AG09309 (cell line): ENCODE measurements around the gene NOL8.

Experiments
- DNase-seq: peaks from one replicate; pipeline ENCODE4 v3.0.0-alpha.2; 2010; ENCODE audit warnings: low read depth
- H3K4me3 ChIP-seq: 2 replicates; pipeline ENCODE4 v1.5.1; 2011; ENCODE audit warnings: mild to moderate bottlenecking, low read depth, low read length, moderate library complexity; ENCODE audit not compliant: control insufficient read depth
- TF ChIP-seq, protein P1 (sequence below): IDR thresholded peaks from 2 replicates; pipeline ENCODE4 v1.5.1; 2011; ENCODE audit warnings: mild to moderate bottlenecking, low read depth, low read length, inconsistent platforms; ENCODE audit not compliant: insufficient read depth, control insufficient read depth; ENCODE audit errors: missing control alignments

NOL8 gene

DNA sequence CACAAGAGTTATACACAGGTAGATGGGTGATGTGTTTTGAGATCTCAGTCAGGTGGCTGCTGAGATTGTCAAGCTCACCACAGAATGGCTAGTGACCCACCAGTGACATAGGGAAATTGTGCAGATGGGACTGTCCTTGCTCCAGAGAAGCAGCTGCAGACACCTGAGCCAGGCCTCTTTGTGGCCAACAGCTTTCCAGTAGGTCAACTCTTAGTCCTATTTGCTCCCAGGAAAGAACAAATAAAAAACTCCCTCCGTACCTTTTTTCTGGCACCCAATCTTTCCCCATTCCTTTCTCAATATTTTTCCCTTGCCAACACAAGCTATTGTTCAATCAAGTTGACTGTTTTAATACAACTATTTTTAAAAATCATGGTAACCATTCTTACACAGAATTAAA lies 45.8 kb downstream of the NOL8 start:
- no peak for DNase-seq
- H3K4me3 ChIP-seq: no peak overlapping the region
- TF ChIP-seq, protein P1, sequence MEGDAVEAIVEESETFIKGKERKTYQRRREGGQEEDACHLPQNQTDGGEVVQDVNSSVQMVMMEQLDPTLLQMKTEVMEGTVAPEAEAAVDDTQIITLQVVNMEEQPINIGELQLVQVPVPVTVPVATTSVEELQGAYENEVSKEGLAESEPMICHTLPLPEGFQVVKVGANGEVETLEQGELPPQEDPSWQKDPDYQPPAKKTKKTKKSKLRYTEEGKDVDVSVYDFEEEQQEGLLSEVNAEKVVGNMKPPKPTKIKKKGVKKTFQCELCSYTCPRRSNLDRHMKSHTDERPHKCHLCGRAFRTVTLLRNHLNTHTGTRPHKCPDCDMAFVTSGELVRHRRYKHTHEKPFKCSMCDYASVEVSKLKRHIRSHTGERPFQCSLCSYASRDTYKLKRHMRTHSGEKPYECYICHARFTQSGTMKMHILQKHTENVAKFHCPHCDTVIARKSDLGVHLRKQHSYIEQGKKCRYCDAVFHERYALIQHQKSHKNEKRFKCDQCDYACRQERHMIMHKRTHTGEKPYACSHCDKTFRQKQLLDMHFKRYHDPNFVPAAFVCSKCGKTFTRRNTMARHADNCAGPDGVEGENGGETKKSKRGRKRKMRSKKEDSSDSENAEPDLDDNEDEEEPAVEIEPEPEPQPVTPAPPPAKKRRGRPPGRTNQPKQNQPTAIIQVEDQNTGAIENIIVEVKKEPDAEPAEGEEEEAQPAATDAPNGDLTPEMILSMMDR: no peak

DNA sequence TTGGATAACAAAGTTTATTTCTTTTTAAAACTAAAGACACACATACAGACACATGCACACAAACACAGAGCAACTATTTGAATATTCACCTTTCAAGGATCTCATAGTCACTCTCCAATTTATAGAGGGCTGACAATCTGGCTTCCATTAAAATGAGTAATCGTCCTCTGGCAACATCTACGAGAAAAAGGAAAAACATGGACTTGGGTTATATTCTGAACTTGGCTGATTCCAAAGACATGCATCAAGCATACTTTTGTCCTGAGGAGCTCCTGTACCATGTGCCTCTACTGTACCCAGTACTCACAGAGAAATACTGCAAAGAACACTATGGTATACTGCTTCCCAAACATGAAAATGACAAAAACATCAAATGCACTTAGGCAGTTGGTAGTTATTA lies 47.0 kb downstream of the NOL8 start:
- no peak overlapping the region for H3K4me3 ChIP-seq
- peak; percentile 52 for DNase-seq
- TF ChIP-seq, protein P1: no peak

DNA sequence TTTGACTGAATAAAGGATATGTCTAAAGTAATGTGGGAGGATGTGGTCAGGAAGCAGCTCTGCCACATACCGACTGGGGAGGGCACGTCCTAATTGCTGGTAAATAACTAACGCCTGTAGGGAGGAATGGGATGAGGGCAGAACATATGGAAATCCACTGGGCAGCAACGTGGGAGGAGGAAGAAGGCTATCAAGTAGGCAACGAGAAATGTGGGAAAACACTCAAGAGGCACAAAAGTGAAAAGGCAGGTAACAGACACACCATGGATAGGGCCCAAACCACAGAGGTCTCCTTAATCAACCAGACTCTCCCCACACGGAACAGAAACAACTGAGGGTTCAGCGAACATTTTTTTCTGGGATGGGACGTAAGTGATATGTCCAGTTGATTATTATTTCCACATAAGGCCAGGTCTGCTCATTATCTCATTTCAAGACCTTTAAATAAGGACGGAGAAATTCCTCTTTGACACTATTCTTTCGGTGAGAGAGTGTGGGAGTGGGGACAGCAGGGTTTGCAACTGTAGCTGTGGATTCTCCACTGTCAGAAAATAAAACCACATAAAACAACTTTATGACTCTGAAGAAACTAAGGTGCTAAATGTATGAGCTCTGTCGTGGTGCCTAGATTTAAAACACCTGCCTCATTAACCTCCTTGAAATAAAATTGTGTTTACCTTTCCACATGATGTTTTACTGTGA lies 48.7 kb downstream of the NOL8 start:
- TF ChIP-seq, protein P1: no peak
- H3K4me3 ChIP-seq: no peak overlapping the region
- no peak for DNase-seq

DNA sequence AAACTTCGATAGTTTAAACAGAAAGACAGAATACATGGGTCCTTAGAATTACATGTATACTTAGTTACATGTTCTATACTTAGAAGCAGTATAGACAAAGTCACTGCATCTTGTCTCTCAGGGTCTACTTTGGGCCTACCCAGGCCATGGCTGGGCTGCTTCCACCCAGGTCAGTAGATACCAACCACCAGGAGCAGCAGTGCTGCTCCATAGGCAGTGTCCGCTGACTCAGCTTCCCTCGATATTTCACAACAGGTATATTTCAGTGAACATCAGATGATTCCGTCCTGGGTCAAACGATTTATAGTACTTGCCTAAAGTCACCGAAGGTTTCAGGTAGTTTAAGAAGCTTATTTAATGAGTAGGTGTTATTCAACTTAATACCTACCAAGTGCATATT lies 49.6 kb downstream of the NOL8 start:
- no peak overlapping the region for H3K4me3 ChIP-seq
- DNase-seq: no peak
- TF ChIP-seq, protein P1: no peak

DNA sequence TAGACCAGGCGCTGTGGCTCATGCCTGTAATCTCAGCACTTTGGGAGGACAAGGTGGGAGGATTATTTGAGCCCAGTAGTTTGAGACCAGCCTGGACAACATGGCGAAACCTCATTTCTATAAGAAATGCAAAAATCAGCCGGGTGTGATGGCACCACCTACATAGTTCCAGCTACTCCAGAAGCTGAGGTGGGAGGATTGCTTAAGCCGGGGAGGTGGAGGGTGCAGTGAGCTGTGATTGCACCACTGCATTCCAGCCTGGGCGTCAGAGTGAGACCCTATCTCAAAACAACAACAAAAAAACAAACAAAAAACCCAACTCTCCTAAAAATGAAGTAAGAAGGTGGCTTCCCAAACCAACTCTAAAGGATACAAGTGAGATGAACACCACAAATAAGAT lies 54.6 kb downstream of the NOL8 start:
- no peak overlapping the region for H3K4me3 ChIP-seq
- DNase-seq: no peak
- TF ChIP-seq, protein P1: no peak

DNA sequence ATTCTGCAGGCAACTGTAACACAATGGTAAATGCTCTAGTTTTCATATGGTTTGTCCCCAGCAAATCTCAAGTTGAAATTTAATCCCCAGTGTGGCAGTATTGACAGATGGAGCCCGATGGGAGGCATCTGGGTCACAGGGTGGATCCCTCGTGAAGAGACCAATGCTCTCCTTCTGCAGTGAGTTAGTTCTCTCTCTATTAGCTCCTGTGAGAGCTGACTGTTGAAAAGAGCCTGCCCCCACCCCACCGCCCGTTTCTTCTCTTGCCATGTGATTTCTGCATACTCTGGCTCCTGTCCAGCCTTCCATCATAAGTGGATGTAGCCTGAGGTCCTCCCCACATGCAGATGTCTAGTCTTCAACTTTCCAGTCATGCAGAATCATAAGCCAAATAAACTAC lies 58.7 kb downstream of the NOL8 start:
- no peak for DNase-seq
- TF ChIP-seq, protein P1: no peak
- no peak overlapping the region for H3K4me3 ChIP-seq
